ENCODE measurements around the gene CP.

DNA sequence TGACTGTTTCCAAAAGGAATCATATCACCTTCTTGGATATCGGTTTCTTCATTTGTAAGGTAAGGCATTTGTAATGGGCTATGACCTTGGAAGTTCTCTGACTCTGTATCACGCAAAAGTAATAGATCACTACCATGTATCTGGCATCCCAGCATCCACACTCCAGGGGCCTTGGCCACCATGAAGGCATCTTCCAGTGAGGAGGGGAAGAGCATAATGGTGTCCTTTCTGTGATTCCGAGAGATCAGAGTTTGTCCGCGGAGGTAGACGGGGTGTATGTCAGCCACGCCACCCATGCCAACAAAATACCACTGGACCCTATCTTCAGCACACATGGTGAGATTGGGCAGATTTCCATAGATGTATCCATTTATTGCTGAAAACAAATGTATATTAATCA is 48.1 kb upstream of the CP start:
- TF ChIP-seq CTCF (IDR thresholded peaks at IDR 0.05) (no peak), POLR2A (IDR thresholded peaks at IDR 0.05) (no peak)
